NCI-H345 (cell line): ENCODE measurements around the gene TEX28.
"Not testable (repeated sequence)": the region's sequence is repeated elsewhere in the genome, so short reads cannot be mapped to it uniquely, and the experiment has no call there.

Source experiments
- DNase-seq: peaks from one replicate; lab custom pipeline; 2025; lab: John Stamatoyannopoulos, UW

The TEX28 gene

GRCh38 chrX:154294791-154295574 is at the start of gene TEX28:
TEX28 (minus strand) TSS chrX:154295124; CDS start chrX:154292117, 3,007 bp downstream.
- DNase-seq: no peak

- DNase-seq: not testable (repeated sequence)
Observed at GRCh38 chrX:154343620-154344019, 48.7 kb upstream of the TEX28 start.

- not testable (repeated sequence) for DNase-seq
Observed at GRCh38 chrX:154343063-154343462, 48.1 kb upstream of the TEX28 start.

- DNase-seq: not testable (repeated sequence)
Observed at GRCh38 chrX:154341399-154342298, 46.7 kb upstream of the TEX28 start.

- no peak for DNase-seq
Observed at GRCh38 chrX:154334496-154334895, 39.6 kb upstream of the TEX28 start.

GRCh38 chrX:154333837-154334271 is 38.9 kb upstream of the TEX28 start:
- DNase-seq: no peak

GRCh38 chrX:154333116-154333515 is 38.2 kb upstream of the TEX28 start:
- DNase-seq: no peak

GRCh38 chrX:154332561-154332960 is 37.6 kb upstream of the TEX28 start:
- no peak for DNase-seq

- peak; percentile 59 for DNase-seq
Observed at GRCh38 chrX:154329294-154329693, 34.4 kb upstream of the TEX28 start.

- no peak for DNase-seq
Observed at GRCh38 chrX:154328646-154329045, 33.7 kb upstream of the TEX28 start.

- DNase-seq: no peak
Observed at GRCh38 chrX:154327038-154327820, 32.3 kb upstream of the TEX28 start.

GRCh38 chrX:154325541-154325940 is 30.6 kb upstream of the TEX28 start:
- no peak for DNase-seq

GRCh38 chrX:154323537-154323936 is 28.6 kb upstream of the TEX28 start:
- DNase-seq: no peak

- no peak for DNase-seq
Observed at GRCh38 chrX:154322890-154323289, 28.0 kb upstream of the TEX28 start.

GRCh38 chrX:154321594-154321993 is 26.7 kb upstream of the TEX28 start:
- DNase-seq: peak; percentile 18

- no peak for DNase-seq
Observed at GRCh38 chrX:154321152-154321551, 26.2 kb upstream of the TEX28 start.

- no peak for DNase-seq
Observed at GRCh38 chrX:154320406-154320805, 25.5 kb upstream of the TEX28 start.

- DNase-seq: peak; percentile 13
Observed at GRCh38 chrX:154317391-154317995, 22.6 kb upstream of the TEX28 start.

- no peak for DNase-seq
Observed at GRCh38 chrX:154315416-154315815, 20.5 kb upstream of the TEX28 start.

GRCh38 chrX:154313147-154313546 is 18.2 kb upstream of the TEX28 start:
- no peak for DNase-seq

- DNase-seq: no peak
Observed at GRCh38 chrX:154312116-154312515, 17.2 kb upstream of the TEX28 start.
